HG03097 (cell line): Measurements from ENCODE around the gene KRTAP10-1.

Experiments
- ATAC-seq: cut with Tn5 transposase; IDR thresholded peaks from one replicate; pipeline ENCODE4 v1.9.1; 2021; ENCODE audit not compliant: unreplicated experiment, low FRiP score

Gene KRTAP10-1

DNA sequence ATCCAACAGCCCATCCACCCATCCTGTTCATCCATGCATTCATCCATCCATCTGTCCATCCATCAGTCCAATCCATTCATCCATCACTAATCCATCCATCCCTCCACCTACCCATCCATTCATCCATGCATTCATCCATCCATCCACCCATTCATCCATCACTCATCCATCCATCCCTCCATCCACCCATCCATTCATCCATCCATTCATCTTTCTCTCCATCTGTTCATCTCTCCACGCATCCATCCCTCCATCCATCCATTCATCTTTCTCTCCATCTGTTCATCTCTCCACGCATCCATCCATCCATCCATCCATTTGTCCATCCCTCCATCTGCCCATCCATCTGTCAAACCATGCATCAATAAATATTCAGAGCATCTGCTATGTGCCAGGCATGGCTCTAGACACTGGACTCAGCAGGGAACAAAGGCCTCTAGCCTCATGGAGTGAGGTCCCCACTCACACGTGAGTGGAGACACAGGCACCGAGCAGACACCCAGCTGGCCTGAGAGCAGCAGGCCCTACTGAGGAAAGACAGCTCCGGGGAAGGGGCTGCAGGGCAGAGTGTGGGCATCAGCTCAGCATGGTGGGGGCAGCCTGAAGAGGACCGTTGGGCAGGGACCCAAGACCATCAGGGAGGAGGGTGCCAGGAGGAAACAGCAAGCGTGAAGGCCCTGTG lies 9.6 kb downstream of the KRTAP10-1 start:
- no peak for ATAC-seq

DNA sequence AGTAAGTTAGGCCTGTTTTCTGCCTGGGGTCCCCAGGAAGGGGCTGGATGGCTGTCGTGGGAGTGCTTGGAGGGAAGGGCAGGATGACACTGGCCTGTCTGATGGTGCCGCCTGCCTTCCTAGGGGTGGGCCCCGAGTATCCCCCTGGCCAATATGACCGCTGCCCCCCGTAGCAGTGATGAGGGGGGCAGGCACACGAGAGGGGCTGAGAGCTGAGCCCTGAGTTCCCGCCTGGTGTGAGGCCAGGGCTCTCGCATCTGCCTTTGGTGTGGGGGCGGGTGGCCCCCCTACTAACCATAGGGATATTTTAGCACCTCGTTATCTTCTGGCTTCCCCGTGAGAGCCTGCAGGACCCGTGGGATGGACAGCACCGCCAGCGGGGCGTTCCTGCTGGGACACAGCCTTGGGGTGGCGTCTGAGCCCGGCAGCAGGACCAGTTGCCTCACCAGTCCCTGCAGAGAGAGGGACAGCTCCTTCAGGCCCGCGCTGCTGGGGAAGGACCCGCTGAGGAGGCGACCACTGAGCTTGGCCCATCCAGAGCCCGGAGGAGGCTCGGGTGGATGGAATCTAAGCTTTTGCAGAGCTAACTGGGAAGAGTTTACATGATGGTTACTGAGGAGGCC lies 10.4 kb downstream of the KRTAP10-1 start:
- ATAC-seq: no peak

DNA sequence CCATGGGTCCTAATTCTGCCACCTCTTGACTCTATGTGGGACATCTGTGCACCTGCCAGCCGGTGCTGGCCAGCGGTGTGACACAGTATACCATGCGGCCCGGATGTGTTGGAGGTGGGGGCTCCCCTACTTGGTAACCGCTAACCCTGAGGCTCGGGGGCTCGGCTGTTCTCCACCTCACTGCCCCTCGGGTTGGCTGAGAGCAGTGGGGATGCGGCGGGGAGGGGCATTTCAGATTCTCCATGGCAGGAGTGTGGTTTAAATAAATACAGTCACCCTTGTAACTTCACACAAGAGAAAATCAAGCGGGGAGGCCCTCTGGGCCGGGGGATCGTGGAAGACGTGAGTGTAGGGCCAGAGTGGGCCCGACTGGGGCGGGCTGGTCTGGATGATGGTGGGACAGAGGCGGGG lies 11.0 kb downstream of the KRTAP10-1 start:
- ATAC-seq: no peak

DNA sequence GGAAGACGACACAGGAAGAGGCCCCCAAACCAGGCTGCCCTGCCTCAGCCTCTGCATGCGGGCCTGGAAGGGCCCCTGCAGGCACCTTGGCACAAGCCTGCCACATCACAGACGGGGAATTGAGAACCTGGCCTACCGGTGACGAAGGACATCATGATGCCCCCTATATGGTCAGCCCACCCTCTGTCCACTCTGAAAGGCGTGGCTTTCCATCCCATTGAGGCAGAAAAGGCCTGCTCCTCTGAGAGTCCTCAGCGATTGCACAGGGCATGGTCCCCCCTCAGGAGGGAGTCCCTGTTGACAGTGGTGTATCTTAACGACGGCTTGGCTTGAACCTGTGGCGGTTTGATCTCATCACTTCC lies 11.4 kb downstream of the KRTAP10-1 start:
- ATAC-seq: no peak

DNA sequence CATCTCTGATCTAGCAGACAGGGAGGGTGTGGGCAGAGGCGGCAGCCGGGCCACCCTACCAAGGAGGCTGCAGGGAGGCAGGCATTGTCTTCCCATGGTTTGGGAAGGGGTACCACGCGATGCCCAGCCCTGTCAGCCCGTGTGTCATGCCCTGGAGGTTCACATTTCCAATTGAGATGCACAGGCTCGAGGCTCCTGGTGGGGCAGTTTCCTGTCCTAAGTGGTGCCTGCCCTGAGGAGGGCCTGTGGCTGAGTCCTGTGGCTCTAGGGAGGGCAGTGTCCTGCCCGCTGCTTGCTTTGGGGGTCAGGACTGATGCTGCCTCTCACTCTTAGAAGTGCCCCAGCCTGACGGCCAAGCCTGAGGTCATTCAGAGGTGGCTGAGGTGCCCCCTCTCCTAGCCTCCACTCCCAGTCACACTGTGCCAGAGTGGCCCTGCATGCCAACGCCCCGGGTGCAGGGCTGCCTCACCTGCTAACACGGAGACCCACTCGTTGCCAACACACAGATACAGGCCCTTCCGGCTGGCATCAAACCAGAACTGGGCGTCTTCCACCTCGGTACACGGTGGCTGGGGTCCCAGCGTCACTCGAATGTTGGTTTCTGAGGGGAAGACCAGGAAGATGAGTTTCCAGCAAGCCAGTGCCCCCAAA lies 11.9 kb downstream of the KRTAP10-1 start:
- ATAC-seq: no peak

DNA sequence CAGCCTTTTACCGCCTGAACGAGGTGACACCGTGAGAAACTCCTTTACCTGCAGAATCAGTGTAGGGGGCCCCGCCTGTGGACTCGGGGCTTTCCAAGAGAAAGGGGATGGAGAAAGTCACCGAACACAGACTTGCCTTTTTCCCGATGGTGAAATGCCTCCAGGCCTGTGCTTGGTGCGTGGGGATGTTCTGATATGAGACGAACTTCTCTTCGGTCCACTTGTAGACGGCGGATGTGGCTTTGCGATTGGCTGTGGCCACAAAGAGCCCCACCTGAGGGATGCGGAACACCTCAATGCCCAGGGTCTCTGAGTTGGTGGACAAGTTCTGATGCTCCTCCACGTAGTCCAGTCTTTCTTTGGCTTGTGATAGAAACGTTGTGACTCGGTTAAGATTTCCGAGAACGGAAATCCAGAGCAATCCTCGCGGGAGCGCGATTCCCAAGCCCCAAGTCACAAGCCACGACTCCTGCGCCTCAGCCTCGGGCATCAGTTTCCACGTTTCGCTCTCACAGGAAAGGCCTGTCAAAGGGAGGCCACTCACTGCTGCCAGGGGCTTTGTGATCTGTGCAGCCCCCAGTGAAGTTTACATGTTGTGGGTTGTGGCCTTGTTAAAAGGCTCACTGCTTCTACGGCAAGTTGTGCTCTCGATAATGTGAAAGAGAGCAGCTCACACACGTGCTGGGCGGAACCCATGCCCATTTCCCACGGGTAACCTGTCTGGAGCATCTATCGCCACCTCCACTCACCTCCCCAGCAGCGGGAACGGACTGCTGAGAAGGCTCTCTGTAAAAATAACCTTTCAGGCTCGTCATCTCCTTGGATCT lies 12.6 kb downstream of the KRTAP10-1 start:
- no peak for ATAC-seq

DNA sequence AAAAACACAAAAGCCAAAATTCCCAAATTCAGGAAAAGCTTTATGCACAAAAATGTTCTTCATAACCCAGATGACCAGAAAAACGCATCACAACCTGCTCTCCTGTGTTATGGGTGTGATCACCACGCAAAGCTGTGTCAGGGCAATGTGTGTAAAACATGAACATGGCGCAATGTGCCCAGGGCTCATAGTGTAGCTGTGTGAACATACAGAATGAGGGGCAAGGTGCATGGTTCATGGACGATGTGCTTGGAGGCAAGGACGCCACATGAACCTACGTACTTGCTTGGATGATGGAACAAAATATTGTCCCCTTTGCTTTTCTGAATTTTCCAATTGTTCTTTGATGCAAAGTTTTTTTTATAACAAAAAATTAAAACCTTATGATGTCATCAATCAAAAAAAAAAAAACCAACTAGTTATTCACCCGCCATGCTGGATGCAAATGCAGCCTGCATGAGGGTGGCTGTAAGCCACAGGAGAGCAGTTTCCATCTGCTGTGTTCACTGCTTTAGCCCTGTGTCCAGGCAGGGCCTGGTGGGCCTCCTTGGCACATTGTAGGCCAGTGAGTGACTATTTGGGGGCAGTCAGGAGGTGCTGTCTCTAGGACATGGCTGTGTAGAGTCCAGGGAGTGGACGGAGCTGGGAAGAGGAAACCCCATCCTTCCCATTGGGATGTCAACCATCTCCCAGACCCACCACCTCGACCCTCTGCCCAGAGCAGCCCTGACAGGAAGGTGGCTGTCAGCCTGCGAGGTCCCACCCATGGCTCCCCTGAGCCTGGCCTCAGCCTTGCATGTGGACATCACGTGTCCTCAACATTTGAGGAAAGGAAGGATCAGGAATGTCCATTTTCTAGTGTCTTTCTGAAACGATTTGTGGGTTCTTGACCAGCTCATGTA lies 13.6 kb downstream of the KRTAP10-1 start:
- no peak for ATAC-seq

DNA sequence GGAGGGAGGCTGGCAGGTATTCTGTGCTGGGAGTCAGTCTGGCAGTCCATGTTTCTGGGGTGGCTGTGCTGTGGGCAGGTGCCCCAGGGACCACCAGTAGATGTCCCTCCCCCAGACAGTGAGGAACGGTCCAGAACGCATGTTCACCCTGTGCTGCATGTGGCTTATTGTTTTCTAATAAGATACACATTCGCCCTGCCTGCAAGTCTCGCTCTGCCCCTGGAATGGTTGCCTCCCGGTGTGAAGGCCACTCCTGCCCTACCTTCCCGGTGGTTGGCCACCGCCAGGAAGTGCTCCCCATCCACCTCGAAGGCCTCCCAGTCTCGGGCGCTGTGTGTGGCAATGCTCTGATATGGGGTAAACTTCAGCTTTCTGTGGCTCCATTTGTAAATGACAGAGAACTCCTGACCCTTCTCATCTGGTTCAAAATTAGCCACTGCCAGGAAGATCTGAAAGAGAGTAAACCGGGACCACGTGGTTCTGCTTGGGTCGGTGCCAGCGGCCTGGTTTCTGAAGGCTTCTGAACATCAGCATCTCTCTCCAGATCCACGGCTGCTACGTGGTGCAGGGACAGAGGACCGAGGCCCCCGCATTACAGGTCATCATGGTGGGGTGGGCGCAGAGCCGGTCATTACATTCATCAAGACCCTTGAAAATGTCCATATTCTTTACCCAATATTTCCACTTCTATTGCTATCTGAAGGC lies 14.5 kb downstream of the KRTAP10-1 start:
- ATAC-seq: no peak

DNA sequence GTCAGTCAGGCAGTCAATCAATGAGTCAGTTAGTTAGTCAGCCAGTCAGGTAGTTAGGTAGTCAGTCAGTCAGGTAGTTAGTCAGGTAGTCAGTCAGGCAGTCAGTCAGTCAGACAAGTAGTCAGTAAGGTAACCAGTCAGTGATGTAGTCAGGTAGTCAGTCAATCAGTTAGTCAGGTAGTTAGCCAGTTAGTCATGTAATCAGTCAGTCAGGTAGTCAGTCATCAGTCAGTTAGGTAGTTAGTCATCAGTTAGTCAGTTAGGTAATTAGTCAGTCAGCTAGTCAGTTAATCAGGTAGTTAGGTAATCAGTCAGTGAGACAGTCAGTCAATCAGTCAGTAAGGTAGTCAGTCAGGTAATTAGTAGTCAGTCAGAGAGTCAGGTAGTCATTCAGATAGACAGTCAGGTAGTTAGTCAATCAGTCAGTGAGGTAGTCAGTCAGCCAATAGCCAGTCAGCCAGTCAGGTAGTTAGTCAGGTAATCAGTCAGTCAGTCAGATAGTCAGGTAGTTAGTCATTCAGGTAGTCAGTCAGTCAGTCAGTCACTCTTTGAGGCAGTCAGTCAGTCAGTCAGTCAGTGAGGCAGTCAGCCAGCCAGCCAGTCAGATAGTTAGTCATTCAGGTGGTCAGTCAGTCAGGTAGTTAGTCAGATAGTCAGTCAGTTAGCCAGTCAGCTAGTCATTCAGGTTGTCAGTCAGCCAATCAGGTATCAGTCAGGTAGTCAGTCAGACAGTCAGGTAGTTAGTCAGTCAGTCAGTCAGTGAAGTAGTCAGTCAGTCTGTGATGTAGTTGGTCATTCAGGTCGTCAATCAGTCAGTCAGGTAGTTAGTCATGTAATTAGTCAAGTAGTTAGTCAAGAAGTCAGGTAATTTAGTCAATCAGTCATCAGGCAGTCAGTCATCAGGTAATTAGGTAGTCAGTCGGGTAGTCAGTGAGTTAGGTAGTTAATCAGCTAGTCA lies 15.3 kb downstream of the KRTAP10-1 start:
- no peak for ATAC-seq

DNA sequence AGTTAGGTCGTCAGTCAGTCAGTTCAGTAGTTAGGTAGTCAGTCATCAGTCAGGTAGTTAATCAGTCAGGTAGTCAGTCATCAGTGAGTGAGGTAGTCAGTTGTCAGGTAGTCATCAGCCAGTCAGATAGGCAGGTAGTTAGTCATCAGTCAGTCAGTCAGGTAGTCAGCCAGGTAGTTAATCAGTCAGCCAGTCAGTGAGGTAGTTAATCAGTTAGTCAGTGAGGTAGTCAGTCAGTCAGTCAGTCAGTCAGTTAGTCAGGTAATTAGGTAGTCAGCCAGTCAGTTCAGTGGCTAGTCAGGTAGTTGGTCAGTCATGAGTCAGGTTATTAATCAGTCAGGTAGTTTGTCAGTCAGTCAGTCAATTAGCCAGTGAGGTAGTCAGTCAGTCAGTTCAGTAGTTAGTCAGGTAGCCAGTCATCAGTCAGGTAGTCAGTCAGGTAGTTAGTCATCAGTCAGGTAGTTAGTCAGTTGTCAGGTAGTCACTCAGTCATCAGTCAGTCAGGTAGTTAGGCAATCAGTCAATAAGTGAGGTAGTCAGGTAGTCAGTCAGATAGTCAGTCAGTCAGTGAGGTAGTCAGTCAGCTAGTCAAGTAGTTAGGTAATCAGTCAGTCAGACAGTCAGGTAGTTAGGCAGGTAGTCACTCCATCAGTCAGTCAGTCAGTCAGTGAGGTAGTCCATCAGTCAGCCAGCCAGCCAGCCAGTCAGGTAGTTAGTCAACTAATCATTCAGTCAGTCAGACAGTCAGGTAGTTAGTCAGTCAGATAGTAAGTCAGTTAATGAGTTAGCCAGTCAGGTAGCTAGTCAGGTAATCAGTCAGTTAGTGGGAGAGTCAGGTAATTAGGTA lies 16.2 kb downstream of the KRTAP10-1 start:
- ATAC-seq: no peak

DNA sequence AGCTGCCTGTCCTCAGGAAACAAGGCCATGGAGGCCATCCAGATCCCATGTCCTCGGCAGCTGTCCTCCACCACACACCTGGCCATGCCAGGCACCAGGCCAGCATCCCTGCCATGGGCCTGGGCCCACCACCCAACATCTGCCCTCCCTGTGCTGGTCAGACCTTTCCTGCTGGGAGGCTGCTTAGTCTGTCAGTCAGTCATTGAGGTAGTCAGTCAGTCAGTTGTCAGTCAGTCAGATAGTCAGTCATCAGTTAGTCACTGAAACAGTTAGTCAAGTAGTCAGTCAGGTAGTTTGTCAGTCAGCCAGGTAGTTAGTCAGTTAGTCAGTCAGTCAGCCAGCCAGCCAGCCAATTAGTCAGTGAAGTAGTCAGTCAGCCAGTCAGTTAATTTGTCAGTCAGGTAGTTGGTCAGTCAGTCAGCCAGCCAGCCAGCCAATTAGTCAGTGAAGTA lies 17.2 kb downstream of the KRTAP10-1 start:
- ATAC-seq: no peak

DNA sequence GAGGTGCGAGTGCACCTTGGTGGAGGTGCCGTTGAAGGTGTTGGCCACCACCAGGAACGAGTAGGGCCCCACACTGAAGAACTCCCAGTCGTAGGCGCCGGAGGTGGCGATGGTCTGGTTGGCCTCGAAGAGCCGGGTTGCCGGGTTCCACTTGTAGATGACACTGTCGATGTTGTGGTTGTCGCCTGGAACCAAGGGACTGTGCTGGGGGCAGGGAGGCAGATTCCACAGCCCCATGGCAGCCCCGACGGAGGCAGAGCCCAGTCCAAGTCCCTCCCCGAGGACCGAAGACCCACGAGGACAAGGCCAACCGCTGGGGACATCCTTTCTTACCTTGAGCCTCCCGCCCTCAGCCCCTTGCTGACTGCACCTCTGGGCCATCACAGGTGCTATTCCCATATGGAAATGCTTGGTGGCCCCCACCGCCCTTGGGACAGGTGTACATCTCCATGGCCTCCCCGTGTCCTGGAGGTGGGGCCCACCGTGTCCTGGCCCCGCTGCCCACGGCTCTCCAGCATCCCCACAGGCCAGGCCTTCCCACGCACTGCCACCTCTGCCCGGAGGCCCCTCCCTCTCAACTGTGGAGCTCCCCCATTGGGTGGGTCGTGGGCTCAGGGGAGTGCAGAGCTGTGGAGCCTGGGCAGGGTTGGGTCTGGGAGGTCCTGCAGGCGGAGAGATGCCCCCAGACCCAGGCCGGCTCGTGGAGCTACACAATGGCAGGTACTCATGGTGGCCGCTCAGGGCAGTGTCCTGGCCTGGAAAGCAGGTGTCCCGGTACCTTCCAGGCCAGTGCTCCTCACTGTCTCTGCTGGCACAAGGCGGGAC lies 17.9 kb downstream of the KRTAP10-1 start:
- no peak for ATAC-seq

DNA sequence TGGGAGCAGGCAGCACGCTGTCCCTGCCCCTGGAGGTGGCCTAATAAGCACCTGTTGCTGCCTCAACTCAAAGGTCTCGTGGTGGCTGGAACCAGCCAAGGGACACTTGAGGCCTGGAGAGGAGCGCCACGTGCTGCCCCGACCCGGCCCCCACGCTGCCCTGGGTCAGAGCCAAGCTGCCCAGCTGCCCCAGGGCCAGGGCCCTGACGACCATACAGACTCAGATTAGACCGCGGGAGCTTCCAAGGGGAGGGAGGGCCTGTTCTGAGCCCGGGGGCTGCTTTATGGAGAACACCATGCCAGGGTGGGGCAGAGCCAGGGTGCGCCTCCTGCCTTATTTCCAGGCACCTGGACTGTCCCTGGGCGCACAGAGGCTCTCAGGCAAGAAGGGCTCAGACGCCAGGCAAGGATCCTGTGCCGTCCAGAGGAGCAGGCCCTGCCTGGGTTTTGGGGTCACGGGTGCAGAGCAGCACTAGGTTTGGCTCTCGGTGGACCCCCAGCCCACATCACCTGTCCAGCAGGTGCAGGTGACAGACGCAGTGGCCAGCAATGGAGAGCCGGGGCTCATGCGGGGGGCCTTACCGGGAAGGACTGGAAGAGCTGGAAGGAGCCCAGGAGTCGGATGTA lies 18.6 kb downstream of the KRTAP10-1 start:
- no peak for ATAC-seq

DNA sequence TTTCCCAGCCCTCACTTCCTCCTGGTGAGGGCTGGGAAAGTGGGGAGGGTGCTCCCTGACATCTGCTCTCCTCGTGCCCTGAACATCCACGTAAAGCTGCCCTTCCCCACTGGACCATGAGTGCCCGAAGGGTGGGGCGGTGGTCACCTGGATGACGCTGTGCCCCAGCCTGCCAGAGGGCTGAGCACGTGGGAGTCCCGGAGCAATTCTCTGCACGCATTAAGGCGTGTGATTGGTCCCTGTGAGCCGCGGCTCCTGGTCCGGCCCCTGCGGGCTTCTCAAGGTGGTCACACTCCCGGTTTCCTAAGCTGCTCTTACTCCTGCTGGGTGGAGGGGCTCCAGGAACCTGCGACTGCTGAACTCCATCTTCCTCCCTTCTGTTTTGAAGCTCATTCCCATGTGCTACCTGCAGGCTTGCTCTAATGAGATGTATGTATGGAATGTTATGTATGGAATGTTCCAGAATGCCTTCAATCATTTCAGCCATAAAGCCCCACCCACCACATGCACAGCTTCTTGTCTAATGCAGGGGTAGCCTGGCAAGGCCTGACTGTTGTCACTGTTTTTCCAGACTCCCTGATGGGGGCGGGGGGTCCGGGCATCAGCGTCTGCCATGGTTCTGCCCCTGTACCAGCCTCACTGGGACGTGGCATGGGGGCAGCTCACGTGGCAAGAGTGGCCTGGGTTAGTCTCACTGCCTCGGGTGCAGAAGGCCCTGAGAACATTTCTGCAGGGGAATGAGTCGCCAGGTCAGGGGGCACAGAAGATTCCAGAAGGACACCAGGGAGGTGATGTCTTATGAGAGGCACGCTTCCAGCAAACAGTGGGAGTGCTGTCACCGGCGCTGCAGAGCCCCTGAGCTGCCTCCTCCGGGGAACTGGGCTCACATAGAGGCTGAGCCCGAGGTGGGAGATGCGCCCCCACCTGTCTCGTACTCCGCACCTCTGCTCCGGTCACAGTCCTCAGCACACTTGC lies 19.4 kb downstream of the KRTAP10-1 start:
- no peak for ATAC-seq
